HG02642 (cell line): ENCODE results near the gene DPEP1.
"Not testable (repeated sequence)": the region's sequence is repeated elsewhere in the genome, so short reads cannot be mapped to it uniquely, and the experiment has no call there.

Source experiments
- ATAC-seq: cut with Tn5 transposase; IDR thresholded peaks from one replicate; pipeline ENCODE4 v1.9.1; 2021; ENCODE audit warnings: mild to moderate bottlenecking; ENCODE audit not compliant: unreplicated experiment, poor library complexity

Gene DPEP1

DNA sequence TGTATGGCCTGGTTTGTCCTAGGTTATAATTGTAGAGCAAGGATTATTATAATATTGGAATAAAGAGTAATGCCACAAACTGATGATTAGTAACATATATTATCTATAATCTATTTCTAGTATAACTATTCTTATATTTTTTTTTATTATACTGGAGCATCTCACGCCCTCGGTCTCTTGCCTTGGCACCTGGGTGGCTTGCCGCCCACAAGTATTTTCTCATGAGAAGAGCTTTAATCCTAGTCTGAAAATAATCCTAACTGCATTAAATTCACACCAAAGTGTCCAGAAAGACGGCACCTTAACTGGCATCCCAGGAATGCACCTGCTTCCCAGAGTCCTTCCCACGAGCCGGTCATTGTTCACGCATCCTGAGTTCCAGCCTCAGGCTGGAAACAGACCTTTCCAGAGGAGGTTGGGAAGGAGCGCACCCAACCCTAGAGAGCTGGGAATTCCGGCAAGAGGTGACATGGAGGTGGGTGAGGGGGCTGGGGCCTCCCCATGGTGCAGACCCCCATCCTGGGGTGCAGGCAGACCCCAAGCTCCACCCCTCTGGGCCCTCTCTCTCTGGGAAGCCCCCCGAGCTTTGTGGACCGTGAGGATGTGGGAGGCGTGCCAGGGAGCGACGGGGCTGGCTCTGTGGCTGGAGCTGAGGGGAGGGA lies 28.1 kb downstream of the DPEP1 start:
- ATAC-seq = no peak

DNA sequence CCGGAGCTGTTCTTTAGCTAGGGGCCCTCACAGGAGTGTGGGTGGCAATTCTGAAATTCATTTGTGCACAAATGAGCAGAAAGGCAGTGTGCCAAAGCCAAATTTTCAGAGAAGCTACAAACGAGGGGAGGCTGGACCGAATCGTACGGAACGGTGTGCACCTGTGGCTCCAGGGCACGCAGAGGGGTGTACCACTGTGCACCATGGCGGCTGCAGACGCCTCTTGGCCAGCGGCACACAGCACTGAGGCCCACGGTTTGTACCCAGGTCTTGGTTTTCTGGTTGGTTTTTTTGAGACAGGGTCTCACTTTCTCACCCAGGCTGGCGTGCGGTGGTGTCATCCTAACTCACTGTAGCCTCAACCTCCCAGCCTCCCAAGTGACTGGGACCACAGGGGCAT lies 29.1 kb downstream of the DPEP1 start:
- ATAC-seq = no peak

- ATAC-seq = no peak
These were observed 30.4 kb downstream of the DPEP1 start for GRCh38 chr16:89643769-89644300.

- no peak for ATAC-seq
These were observed 31.7 kb downstream of the DPEP1 start for GRCh38 chr16:89645122-89645521.

GRCh38 chr16:89646270-89646669 lies 32.8 kb downstream of the DPEP1 start:
- no peak for ATAC-seq

DNA sequence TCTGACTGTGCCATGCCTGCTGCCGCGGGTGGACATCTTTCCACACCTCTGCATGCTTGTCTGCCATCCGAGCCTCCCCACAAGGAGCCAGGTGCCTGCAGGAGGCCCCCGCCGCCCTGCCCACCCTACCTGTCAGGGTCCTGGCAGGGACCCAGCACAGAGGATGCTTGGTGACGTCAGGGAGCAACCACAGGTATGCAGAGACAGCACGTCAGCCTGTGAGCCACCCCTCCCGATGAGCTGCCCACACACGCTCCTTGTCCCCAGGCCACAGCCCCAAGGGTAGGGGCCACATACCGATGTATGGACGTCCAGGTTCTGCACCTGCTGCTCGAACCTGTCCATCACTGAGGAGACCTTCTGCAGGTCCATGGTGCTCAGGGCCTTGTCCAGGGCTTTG lies 33.5 kb downstream of the DPEP1 start:
- no peak for ATAC-seq

- no peak for ATAC-seq
These were observed 38.1 kb downstream of the DPEP1 start for GRCh38 chr16:89651584-89651983.

DNA sequence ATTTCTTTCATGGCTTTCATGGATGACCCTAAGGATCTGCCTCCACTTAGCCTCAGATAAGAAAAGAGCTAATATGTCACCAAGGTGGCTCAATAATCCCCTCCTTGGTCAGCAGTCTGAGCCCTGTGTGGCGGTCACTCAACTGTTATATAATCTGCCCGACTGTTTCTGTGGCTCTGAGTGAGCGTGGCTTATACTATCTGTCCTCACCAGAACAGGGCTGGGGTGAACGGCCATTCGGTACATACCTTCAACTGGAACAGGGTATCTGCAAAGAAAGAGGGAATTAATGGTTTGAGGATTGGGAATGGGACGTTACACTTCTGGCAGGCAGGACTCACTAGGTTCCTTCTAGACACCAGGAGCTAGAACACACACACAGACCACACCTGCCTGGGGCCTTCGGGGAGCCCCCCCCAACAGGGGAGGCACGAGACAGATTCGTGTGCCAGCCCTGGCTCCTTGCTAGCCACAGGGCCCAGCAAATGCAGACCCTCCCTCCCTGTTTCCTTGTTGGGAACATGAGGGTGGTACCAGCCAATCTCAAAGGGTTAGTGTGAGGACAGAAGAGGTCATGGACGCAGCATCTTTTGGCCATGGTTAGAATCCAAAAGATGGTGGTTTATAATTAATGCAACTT lies 40.3 kb downstream of the DPEP1 start:
- ATAC-seq = no peak

- ATAC-seq = no peak
These were observed 41.7 kb downstream of the DPEP1 start for GRCh38 chr16:89655062-89655643.

DNA sequence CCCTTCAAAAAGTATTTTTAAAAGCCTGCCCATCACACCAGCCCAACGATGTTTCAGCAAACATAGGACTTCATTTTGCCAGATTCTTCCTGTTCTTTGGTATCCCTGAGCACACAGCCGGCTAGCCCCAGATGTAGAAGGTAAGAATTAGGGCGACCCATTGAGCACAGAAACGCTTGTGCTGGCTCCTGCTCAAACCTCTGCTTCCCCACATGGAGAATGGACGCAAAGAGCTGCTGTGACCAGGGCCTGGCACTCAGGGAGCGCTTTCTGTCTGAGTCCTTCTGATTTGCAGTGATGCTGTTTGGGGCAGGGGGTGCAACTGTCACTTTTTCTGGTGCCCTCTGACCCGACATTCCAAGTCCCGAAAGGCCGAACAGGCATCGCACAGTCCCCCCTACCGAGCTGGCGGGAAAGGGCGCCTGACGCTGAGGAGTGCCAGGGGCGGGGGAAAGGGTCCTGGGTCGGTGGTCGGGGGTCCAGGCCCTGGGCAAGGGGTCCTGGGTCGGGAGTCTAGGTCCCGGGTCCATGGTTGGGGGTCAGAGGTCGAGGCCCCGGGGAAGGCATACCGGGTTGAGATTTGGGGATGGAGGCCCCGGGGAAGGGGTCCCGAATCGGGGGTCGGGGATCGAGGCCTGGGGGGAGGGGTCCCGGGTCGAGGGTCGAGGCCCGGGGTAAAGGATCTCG lies 43.1 kb downstream of the DPEP1 start:
- ATAC-seq = no peak

GRCh38 chr16:89657442-89658220 lies 44.2 kb downstream of the DPEP1 start, which contains the start of the genes CHMP1A and SPATA33:
CHMP1A (minus strand) TSS chr16:89657708; CDS start chr16:89657588, 120 bp downstream.
SPATA33 (plus strand) TSS chr16:89657836; CDS start chr16:89657912, 76 bp downstream.
- peak; percentile 89 for ATAC-seq

GRCh38 chr16:89658221-89658879 lies 44.9 kb downstream of the DPEP1 start:
- ATAC-seq = no peak

DNA sequence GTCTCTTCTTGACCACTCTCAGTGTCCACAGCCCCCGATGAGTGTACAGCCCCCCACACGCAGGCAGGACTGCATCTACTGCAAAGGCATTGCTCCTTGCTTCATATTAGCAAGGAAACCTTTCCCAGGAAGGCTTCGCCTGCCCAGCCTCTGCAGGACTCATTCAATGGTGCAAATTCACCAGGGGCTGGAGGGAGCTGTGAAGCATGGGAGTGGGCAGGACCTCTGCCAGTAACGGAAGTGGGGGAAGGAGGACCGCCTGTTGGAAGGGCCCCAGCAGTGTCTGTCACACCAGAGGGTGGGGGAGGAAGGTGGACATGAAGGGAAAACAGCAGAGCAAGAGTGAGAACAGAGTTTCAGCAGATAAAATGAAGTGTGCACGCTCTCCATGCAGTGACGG lies 46.7 kb downstream of the DPEP1 start:
- no peak for ATAC-seq

DNA sequence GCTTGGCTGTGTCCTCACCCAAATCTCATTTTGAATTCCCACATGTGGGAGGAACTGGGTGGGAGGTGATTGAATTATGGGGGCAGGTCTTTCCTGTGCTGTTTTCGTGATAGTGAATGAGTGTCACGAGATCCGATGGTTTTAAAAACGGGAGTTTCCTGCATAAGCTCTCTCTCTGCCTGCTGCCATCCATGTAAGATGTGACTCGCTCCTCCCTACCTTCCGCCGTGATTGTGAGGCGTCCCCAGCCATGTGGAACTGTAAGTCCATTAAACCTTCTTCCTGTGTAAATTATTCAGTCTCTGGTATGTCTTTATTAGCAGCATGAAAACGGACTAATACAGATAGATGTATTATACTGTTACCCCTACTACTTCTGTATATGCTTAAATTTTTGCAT lies 47.8 kb downstream of the DPEP1 start:
- ATAC-seq = no peak

DNA sequence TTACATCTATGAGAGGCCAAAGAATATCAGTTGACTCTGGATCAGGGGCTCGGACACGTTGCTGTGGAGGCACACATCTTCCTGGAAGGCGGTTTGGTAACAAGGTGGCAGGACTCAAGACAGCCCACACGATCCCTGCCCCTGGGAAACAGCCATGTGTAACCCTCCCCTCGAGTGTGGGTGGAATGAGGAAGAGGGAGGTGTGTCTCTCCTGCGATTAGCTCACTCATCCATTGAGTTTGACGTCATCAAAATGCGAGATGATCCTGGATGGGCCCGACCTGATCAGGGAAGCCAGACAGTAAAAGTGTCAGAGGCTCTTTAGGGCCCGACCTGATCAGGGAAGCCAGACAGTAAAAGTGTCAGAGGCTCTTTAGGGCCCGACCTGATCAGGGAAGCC lies 50.8 kb downstream of the DPEP1 start:
- not testable (repeated sequence) for ATAC-seq

- ATAC-seq = not testable (repeated sequence)
These were observed 53.6 kb downstream of the DPEP1 start for GRCh38 chr16:89667000-89667399.

DNA sequence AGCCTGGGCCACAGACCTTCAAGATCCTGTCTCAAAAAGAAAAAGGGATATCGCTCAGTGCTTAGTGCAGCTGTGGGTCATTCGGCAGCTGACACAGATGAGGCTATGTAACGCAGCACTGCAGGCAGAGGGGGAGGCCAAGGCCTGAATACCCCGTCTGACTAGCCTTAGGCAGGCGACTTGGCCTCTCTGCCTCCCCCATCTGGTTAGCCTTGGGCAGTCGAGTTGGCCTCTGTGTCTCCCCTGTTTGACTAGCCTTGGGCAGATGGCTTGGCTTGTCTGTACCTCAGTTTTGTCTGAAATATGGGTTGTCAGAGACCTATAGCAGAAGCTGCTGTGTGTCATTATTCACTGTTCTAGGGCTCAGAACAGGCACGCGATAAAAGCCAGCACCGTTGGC lies 54.2 kb downstream of the DPEP1 start:
- no peak for ATAC-seq

DNA sequence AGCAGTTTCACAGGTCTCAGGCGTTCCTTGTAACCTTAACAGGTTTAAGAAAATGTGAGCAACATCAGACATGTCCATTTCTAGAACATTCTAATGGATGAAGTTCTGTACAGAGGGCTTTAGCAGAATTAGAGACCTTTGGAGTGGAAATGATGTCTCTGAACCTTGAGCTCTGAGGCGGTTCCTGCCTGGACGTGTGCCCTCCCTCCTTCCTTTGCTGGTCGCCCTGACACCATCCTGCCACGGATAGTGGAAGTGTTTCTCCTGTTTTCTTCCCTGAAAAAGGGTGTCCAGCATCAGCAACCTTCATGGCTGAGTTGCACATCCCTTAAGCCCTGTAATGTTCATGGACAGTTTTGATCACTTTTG lies 55.3 kb downstream of the DPEP1 start:
- ATAC-seq = no peak

DNA sequence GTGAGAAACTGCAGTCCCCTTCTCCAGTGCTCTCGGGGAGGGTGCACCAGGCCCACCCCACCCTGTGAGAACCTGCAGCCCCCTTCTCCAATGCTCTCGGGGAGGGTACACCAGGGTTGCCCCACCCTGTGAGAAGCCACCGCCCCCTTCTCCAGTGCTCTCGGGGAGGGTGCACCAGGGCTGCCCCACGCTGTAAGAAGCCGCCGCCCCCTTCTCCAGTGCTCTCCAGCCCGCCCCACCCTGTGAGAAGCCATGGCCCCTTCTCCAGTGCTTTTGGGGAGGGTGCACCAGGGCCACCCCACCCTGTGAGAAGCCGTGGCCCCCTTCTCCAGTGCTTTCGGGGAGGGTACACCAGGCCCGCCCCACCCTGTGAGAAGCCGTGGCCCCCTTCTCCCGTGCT lies 56.3 kb downstream of the DPEP1 start:
- no peak for ATAC-seq
